LoVo (cell line): Measurements from ENCODE around the gene MSLN.
"Not testable (repeated sequence)": the region's sequence is repeated elsewhere in the genome, so short reads cannot be mapped to it uniquely, and the experiment has no call there.

ENCODE experiments used
- DNase-seq: peaks from one replicate; pipeline ENCODE4 v3.0.0-alpha.2; 2016; ENCODE audit warnings: low spot score

Gene MSLN

GRCh38 chr16:760065-760464, 469 bp upstream of the MSLN start:
- DNase-seq = no peak

- no peak for DNase-seq
Measured at GRCh38 chr16:761625-762513, 1.3 kb downstream of the MSLN start.

- no peak for DNase-seq
Measured at GRCh38 chr16:762595-763268, 2.2 kb downstream of the MSLN start.

- no peak for DNase-seq
Measured at GRCh38 chr16:763369-764183, 3.0 kb downstream of the MSLN start.

GRCh38 chr16:764184-764750, 3.7 kb downstream of the MSLN start:
- DNase-seq = no peak

- DNase-seq = no peak
Measured at GRCh38 chr16:764848-765487, 4.4 kb downstream of the MSLN start.

GRCh38 chr16:765488-765865, 4.9 kb downstream of the MSLN start:
- no peak for DNase-seq

- no peak for DNase-seq
Measured at GRCh38 chr16:766008-766819, 5.7 kb downstream of the MSLN start.

- no peak for DNase-seq
Measured at GRCh38 chr16:766820-767640, 6.5 kb downstream of the MSLN start.

GRCh38 chr16:767743-768235, 7.3 kb downstream of the MSLN start:
- no peak for DNase-seq

- DNase-seq = no peak
Measured at GRCh38 chr16:768428-768827, 7.9 kb downstream of the MSLN start.

- no peak for DNase-seq
Measured at GRCh38 chr16:769184-769784, 8.8 kb downstream of the MSLN start.

- DNase-seq = no peak
Measured at GRCh38 chr16:769934-770333, 9.4 kb downstream of the MSLN start.

GRCh38 chr16:770411-770810, 9.9 kb downstream of the MSLN start:
- DNase-seq = no peak

- no peak for DNase-seq
Measured at GRCh38 chr16:772959-773358, 12.4 kb downstream of the MSLN start.

GRCh38 chr16:774086-775001, 13.8 kb downstream of the MSLN start:
- DNase-seq = no peak

- DNase-seq = no peak
Measured at GRCh38 chr16:775236-775796, 14.8 kb downstream of the MSLN start.

GRCh38 chr16:776298-776697, 15.8 kb downstream of the MSLN start:
- DNase-seq = not testable (repeated sequence)
